WI38 (cell line): Measurements from ENCODE around the gene PARD3B.

ENCODE experiments used
- H3K4me3 ChIP-seq: 2 replicates; pipeline ENCODE4 v1.5.1; 2011; ENCODE audit warnings: low read depth, mild to moderate bottlenecking, control low read depth, low read length
- CTCF ChIP-seq: IDR thresholded peaks from 2 replicates; pipeline ENCODE4 v1.5.1; 2012; ENCODE audit warnings: low read depth, mild to moderate bottlenecking, control low read depth, low read length

PARD3B gene

GRCh38 chr2:205585449-205586383, 1040.4 kb downstream of the PARD3B start:
- H3K4me3 ChIP-seq: no peak overlapping the region
- TF ChIP-seq CTCF: no peak

DNA sequence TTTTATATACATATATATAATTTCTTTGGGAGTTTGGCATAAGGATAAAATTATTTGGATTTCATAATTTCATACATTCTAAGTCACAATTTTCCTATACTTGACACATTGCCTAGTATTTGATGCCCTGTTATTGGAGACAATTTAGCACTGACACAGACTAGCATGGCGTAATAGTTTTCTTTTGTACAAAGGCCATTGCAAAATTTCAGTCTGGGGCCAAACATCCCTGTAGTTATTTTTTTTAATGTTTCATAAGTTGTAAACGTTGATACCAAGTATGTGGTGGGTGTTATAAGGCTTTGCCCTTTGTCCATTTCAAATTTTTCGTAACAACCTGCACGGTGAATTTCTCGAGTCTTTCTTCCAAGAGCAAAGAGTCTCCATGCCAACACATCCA, 1041.4 kb downstream of the PARD3B start:
- no peak overlapping the region for H3K4me3 ChIP-seq
- TF ChIP-seq CTCF: no peak

DNA sequence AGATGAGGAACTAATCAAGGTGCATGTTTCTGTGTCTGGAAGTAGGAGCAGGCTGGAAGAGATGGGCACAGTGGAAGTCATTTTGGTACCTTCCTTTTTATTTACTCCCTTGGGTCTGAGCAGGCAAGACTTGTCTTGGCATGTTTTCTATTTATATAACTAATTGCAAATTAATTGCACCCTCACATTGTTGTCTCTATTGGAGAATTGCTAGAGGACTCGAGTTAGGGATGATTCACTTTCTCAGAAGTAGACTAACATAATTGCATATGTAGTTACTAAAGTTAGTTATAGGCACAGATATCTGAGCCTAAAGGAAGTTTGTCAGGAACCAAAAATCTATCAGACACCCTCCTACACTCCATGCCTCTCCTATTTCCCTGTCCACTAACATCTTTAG, 1044.2 kb downstream of the PARD3B start:
- H3K4me3 ChIP-seq: no peak overlapping the region
- TF ChIP-seq CTCF: no peak

- no peak for TF ChIP-seq CTCF
- H3K4me3 ChIP-seq: no peak overlapping the region
Measured at GRCh38 chr2:205590759-205591158, 1045.5 kb downstream of the PARD3B start.

DNA sequence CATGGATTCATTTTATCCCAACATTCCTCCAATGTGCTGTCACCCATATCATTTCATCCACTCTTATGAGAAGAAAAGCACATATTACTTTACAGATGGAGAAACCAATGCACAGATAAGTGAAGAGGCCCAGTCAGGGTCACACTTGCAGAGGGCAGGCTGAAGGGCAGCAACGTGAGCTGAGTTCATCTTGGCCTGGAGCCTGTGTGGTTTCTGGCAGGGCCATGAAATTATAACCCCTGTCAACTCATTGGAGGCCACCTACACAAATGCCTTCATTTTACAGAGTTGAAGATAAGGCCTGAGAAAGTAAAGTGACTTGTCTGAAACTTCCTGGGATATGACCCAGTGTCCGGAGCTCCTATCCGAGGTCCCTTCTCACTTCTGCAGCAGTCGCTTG, 1048.6 kb downstream of the PARD3B start:
- no peak overlapping the region for H3K4me3 ChIP-seq
- TF ChIP-seq CTCF: no peak

GRCh38 chr2:205596581-205596980, 1051.3 kb downstream of the PARD3B start:
- TF ChIP-seq CTCF: no peak

GRCh38 chr2:205605638-205606304, 1060.5 kb downstream of the PARD3B start:
- no peak overlapping the region for H3K4me3 ChIP-seq
- no peak for TF ChIP-seq CTCF

More at GRCh38 chr2:205596581-205596980, 1051.3 kb downstream of the PARD3B start:
- H3K4me3 ChIP-seq: no peak overlapping the region
